HepG2 (cell line): ENCODE results near the gene CCDC142. TPM values are rescaled to one million over a fixed set of nuclear protein-coding genes. Genes with fewer than 3 reads are reported as not detected.

Experiments used
- CHCHD3 ChIP-seq: sonication (generic); formaldehyde crosslinking; IDR thresholded peaks from 2 replicates; pipeline ENCODE4 v1.8.0; 2022; ENCODE audit warnings: mild to moderate bottlenecking, missing genetic modification reagents, moderate library complexity
- DMAP1 ChIP-seq: IDR thresholded peaks from 2 replicates; pipeline ENCODE4 v1.6.1; 2016
- GATA4 ChIP-seq: sonication (generic); IDR thresholded peaks from 2 replicates; pipeline ENCODE4 v1.6.1; 2016; ENCODE audit warnings: antibody characterized with exemption, low read depth, borderline replicate concordance
- KLF12 ChIP-seq: sonication (generic); formaldehyde crosslinking; IDR thresholded peaks from 2 replicates; pipeline ENCODE4 v1.4.0; 2020; ENCODE audit warnings: missing genetic modification reagents, borderline replicate concordance
- KLF16 ChIP-seq, 2 experiments: sonication (generic) in 1 of 2; formaldehyde crosslinking in 1 of 2; IDR thresholded peaks; 2 replicates each; pipeline versions ENCODE4 v1.6.1 to v1.8.0; 2016 to 2023; ENCODE audit warnings: missing genetic modification reagents in 2 of 2, missing compliant biosample characterization in 1 of 2
- KMT2A ChIP-seq: sonication (generic); formaldehyde crosslinking; IDR thresholded peaks from 2 replicates; pipeline ENCODE4 v1.4.0; 2020; ENCODE audit warnings: missing genetic modification reagents
- MIER2 ChIP-seq: IDR thresholded peaks from 2 replicates; pipeline ENCODE4 v1.6.1; 2016; ENCODE audit warnings: missing biosample characterization, missing genetic modification reagents
- SOX13 ChIP-seq, 3 experiments: fragments of 450-650 bp in 1 of 3; sonication (generic) in 1 of 3; formaldehyde crosslinking in 1 of 3; IDR thresholded peaks in 2 of 3; conservative IDR thresholded peaks in 1 of 3; 2 replicates each; pipeline versions ENCODE4 v1.5.0 to v1.6.1; 2016 to 2020; ENCODE audit warnings: antibody characterized with exemption in 1 of 3, mild to moderate bottlenecking in 1 of 3, missing compliant biosample characterization in 1 of 3, missing genetic modification reagents in 1 of 3, moderate library complexity in 1 of 3
- XRCC5 ChIP-seq: fragments of 200-400 bp; formaldehyde crosslinking; optimal IDR thresholded peaks from 2 replicates; pipeline ENCODE3; 2017; ENCODE audit warnings: mild to moderate bottlenecking, low read length
- ZNF224 ChIP-seq: sonication (generic); formaldehyde crosslinking; IDR thresholded peaks from 2 replicates; pipeline ENCODE4 v1.5.0; 2020; ENCODE audit warnings: mild to moderate bottlenecking, missing genetic modification reagents
- ZNF280B ChIP-seq: sonication (generic); formaldehyde crosslinking; IDR thresholded peaks from 2 replicates; pipeline ENCODE4 v1.5.0; 2020; ENCODE audit warnings: missing genetic modification reagents, mild to moderate bottlenecking, borderline replicate concordance
- polyA plus RNA-seq, 8 experiments: library from polyadenylated mRNA; depleted of rRNA in 3 of 8; stranded (reverse) in 7 of 8; unstranded in 1 of 8; fragments of >200 nt; fragmentation: Illumina TruSeq in 4 of 8; extraction: Trizol in 4 of 8; gene quantifications; 2 replicates each; pipeline versions ENCODE4 v1.2.1 to v1.2.3, GENCODE V29; 2011 to 2016; ENCODE audit warnings: low read depth in 4 of 8, missing spikeins in 1 of 8, mixed read lengths in 1 of 8; ENCODE audit not compliant: insufficient read depth in 1 of 8
- total RNA-seq, 5 experiments: library from RNA; depleted of rRNA; stranded (reverse); fragments of >200 nt; fragmentation: Illumina TruSeq; extraction: Trizol; gene quantifications; 2 replicates each; pipeline ENCODE4 v1.2.3, GENCODE V29; 2016; ENCODE audit warnings: low read depth in 1 of 5
- TF ChIP-seq, protein P1 (sequence below): sonication (generic); formaldehyde crosslinking; IDR thresholded peaks from 2 replicates; pipeline ENCODE4 v1.9.0; 2021; ENCODE audit warnings: mild to moderate bottlenecking, missing genetic modification reagents
- TF ChIP-seq, protein P2 (sequence below): sonication (generic); formaldehyde crosslinking; IDR thresholded peaks from 2 replicates; pipeline ENCODE4 v1.4.0; 2020; ENCODE audit warnings: missing genetic modification reagents, borderline replicate concordance

CCDC142 gene
- total and polyA plus RNA-seq, 2 of the 13 experiments (the other 11 are each of a cell fraction or from before 2014, with no cell fraction given), result 14.7 to 30.4 TPM

- TF ChIP-seq, protein P1, sequence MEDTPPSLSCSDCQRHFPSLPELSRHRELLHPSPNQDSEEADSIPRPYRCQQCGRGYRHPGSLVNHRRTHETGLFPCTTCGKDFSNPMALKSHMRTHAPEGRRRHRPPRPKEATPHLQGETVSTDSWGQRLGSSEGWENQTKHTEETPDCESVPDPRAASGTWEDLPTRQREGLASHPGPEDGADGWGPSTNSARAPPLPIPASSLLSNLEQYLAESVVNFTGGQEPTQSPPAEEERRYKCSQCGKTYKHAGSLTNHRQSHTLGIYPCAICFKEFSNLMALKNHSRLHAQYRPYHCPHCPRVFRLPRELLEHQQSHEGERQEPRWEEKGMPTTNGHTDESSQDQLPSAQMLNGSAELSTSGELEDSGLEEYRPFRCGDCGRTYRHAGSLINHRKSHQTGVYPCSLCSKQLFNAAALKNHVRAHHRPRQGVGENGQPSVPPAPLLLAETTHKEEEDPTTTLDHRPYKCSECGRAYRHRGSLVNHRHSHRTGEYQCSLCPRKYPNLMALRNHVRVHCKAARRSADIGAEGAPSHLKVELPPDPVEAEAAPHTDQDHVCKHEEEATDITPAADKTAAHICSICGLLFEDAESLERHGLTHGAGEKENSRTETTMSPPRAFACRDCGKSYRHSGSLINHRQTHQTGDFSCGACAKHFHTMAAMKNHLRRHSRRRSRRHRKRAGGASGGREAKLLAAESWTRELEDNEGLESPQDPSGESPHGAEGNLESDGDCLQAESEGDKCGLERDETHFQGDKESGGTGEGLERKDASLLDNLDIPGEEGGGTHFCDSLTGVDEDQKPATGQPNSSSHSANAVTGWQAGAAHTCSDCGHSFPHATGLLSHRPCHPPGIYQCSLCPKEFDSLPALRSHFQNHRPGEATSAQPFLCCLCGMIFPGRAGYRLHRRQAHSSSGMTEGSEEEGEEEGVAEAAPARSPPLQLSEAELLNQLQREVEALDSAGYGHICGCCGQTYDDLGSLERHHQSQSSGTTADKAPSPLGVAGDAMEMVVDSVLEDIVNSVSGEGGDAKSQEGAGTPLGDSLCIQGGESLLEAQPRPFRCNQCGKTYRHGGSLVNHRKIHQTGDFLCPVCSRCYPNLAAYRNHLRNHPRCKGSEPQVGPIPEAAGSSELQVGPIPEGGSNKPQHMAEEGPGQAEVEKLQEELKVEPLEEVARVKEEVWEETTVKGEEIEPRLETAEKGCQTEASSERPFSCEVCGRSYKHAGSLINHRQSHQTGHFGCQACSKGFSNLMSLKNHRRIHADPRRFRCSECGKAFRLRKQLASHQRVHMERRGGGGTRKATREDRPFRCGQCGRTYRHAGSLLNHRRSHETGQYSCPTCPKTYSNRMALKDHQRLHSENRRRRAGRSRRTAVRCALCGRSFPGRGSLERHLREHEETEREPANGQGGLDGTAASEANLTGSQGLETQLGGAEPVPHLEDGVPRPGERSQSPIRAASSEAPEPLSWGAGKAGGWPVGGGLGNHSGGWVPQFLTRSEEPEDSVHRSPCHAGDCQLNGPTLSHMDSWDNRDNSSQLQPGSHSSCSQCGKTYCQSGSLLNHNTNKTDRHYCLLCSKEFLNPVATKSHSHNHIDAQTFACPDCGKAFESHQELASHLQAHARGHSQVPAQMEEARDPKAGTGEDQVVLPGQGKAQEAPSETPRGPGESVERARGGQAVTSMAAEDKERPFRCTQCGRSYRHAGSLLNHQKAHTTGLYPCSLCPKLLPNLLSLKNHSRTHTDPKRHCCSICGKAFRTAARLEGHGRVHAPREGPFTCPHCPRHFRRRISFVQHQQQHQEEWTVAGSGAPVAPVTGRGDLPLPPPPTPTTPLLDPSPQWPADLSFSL (CRISPR knock-in tag), result 0 out of 2 replicates have a peak, but pooled peaks have one; percentile 8
- TF ChIP-seq KLF12 (0 out of 2 replicates have a peak, but pooled peaks have one; percentile 3), KMT2A (0 out of 2 replicates have a peak, but pooled peaks have one; percentile 8), KLF16 (CRISPR knock-in tag; IDR thresholded peaks at IDR 0.05) (0 out of 4 replicates have a peak, but pooled peaks of 1 of the 2 experiments have one; percentile 10), MIER2 (CRISPR knock-in tag) (no peak), DMAP1 (CRISPR knock-in tag) (0 out of 2 replicates have a peak, but pooled peaks have one; percentile 0), GATA4 (peak; percentile 17; the same call in 1 of the 2 replicates), ZNF280B (peak; percentile 54; the same call in 1 of the 2 replicates), SOX13 (IDR thresholded peaks at IDR 0.05) (no peak), SOX13 (CRISPR knock-in tag; conservative IDR thresholded peaks at IDR 0.05 in 1 of 2, IDR thresholded peaks at IDR 0.05 in 1 of 2) (0 out of 4 replicates have a peak, but pooled peaks of 1 of the 2 experiments have one; percentile 33), CHCHD3 (CRISPR knock-in tag) (peak; percentile 8; the same call in 1 of the 2 replicates), XRCC5 (peak; percentile 32), ZNF224 (CRISPR knock-in tag) (no peak)
- TF ChIP-seq, protein P2, sequence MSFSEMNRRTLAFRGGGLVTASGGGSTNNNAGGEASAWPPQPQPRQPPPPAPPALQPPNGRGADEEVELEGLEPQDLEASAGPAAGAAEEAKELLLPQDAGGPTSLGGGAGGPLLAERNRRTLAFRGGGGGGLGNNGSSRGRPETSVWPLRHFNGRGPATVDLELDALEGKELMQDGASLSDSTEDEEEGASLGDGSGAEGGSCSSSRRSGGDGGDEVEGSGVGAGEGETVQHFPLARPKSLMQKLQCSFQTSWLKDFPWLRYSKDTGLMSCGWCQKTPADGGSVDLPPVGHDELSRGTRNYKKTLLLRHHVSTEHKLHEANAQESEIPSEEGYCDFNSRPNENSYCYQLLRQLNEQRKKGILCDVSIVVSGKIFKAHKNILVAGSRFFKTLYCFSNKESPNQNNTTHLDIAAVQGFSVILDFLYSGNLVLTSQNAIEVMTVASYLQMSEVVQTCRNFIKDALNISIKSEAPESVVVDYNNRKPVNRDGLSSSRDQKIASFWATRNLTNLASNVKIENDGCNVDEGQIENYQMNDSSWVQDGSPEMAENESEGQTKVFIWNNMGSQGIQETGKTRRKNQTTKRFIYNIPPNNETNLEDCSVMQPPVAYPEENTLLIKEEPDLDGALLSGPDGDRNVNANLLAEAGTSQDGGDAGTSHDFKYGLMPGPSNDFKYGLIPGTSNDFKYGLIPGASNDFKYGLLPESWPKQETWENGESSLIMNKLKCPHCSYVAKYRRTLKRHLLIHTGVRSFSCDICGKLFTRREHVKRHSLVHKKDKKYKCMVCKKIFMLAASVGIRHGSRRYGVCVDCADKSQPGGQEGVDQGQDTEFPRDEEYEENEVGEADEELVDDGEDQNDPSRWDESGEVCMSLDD (CRISPR knock-in tag), result no peak
These were observed 21.0 kb upstream of the CCDC142 start (continued) for GRCh38 chr2:74503506-74504475.
